Neuron (in vitro differentiated cells): ENCODE results near the gene CHMP4A.

ENCODE experiments used
- H2AFZ ChIP-seq: one replicate; pipeline ENCODE4 v1.6.1; 2013; ENCODE audit warnings: low read depth, mild to moderate bottlenecking, inconsistent platforms, low read length, moderate library complexity
- H3K27me3 ChIP-seq: one replicate; pipeline ENCODE4 v1.6.1; 2013; ENCODE audit warnings: low read length; ENCODE audit not compliant: insufficient read depth
- H3K36me3 ChIP-seq: one replicate; pipeline ENCODE4 v1.6.1; 2013; ENCODE audit warnings: low read length; ENCODE audit not compliant: insufficient read depth
- H3K4me1 ChIP-seq: one replicate; pipeline ENCODE4 v1.6.1; 2013; ENCODE audit warnings: low read length; ENCODE audit not compliant: insufficient read depth
- H3K4me3 ChIP-seq: 2 replicates; pipeline ENCODE4 v1.5.1; 2013; ENCODE audit warnings: mild to moderate bottlenecking, low read length, moderate library complexity
- H3K9me3 ChIP-seq: one replicate; pipeline ENCODE4 v1.6.1; 2013; ENCODE audit warnings: low read length

CHMP4A gene

GRCh38 chr14:24181371-24182077 lies 31.8 kb downstream of the CHMP4A start:
- H3K4me3 ChIP-seq: no peak overlapping the region
- no peaks in the 10 kb centered on the region for H3K27me3 ChIP-seq
- peaks cover 79% of the 10 kb centered on the region for H3K36me3 ChIP-seq
- no peaks in the 10 kb centered on the region for H3K4me1 ChIP-seq
- no peak overlapping the region for H2AFZ ChIP-seq
- no peaks in the 10 kb centered on the region for H3K9me3 ChIP-seq

DNA sequence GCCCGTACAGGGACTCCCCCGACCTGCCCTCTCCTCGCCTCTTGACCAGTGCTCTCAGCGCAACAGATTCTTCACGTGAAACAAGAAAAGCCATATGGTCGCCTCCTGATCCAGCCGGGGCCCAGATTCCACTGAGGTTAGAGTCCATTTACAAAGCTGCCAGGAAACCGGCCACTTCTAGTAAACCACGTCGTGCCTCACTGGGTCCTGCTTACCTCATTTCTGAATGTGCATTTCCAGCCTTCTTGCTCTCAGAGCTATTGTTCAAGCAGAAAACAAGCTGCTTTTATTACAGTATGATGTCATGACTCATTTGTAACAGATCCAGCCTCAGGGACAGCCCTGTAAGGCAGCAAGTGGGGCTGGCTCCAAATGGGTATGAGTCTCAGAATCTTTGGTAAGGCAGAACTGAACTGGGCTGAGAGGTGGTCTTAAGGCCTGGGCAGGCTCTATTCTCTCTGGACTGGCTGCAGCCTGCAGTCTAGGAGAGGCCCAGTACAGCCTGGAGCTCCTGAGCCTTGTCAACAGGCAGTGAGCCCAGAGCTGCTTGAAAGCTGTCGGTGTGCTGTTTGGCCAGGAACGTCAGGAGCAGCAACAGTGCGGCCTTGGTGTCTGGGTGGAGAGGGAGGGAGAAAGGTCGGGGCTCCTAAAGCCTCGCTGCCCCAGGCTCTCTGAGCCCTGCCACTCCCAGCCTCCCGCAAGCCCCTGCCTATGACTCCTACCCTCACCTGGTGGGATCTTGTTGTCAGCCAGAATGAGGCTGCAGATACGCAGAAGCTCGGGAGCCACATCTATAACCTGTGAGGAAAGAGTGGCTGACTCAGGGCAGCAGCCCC lies 33.1 kb downstream of the CHMP4A start:
- H2AFZ ChIP-seq: no peak overlapping the region
- H3K36me3 ChIP-seq: peaks cover 67% of the 10 kb centered on the region
- H3K4me3 ChIP-seq: no peak overlapping the region
- H3K9me3 ChIP-seq: no peaks in the 10 kb centered on the region
- no peaks in the 10 kb centered on the region for H3K27me3 ChIP-seq
- H3K4me1 ChIP-seq: no peaks in the 10 kb centered on the region

DNA sequence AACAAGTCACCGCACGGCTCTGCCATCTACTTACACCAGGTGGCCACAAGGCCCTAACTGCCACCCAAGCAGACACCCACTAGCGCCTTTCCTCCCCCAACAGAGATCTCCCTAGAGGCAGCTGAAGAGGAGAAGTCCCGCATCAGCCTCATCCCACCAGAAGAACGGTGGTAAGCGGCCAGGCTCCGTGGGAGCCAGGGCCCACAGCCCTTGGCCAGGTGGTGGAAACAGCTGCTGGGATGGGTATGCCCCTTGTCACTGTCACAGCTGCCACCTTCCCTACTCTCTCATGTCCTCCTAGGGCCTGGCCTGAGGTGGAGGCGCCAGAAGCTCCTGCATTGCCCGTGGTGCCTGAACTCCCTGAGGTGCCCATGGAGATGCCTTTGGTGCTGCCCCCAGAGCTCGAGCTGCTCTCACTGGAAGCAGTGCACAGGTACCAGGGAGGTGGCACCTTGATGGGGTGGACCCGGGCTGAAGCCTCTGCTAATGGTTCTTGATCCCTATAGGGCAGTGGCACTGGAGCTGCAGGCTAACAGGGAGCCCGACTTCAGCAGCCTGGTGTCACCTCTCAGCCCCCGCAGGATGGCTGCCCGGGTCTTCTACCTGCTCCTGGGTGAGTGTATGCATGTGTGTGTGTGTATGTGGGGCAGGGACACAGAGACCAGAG lies 33.9 kb downstream of the CHMP4A start:
- Histone ChIP-seq H2AFZ (no peak overlapping the region), H3K4me3 (no peak overlapping the region), H3K4me1 (no peaks in the 10 kb centered on the region), H3K36me3 (peaks cover 59% of the 10 kb centered on the region), H3K27me3 (no peaks in the 10 kb centered on the region), H3K9me3 (no peaks in the 10 kb centered on the region)

DNA sequence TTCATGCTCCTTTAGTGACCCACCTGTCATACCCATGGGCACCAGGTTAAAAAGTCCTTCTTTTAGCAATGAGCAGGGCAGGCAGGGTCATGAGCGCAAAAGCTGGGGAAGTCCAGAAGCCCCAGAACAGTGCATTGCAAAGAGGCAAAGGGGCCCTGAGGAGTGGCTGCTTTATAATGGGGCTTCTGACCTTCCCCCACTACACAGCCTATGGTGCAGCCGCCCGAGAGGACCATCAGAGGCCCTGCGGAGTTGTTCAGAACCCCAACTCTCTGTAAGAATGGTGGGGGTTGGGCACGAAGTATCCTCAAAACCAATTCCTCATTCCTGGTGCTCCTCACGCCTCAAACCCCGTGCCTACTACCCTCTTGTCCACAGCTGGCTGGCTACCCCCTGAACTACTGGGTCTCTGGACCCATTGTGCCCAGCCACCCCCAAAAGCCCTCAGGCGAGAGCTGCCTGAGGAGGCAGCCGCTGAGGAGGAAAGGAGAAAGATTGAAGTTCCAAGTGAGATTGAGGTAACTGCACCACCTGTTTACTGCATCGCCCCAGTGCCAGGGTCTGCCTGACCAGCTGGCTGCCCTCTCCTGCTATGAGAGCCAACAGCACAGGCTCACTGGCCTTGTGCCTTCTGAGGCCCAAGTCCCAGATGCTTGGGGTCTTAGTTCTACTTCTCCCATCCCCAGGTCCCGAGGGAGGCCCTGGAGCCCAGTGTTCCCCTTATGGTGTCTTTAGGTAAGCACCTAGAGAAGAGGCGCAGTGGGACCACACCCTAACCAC lies 34.7 kb downstream of the CHMP4A start:
- no peak overlapping the region for H3K4me3 ChIP-seq
- H3K27me3 ChIP-seq: no peaks in the 10 kb centered on the region
- peaks cover 51% of the 10 kb centered on the region for H3K36me3 ChIP-seq

DNA sequence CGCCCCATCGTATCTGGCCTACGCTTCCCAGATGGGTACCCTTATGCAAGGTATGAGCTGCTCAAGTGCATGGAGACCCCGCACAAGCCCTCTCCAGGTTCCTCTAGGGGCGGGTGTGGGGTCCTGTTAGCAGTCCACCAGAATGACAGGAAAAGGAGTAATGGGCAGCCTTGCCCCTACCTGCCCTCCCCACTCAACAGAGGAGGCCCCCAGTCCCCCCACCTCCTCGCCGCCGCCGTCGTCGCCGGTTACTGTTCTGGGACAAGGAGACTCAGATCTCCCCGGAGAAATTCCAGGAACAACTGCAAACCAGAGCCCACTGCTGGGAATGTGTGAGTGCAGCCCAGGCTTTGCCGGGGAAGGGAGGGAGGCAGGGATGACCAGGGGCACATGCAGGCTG lies 35.4 kb downstream of the CHMP4A start:
- H3K27me3 ChIP-seq: no peaks in the 10 kb centered on the region
- peaks cover 45% of the 10 kb centered on the region for H3K36me3 ChIP-seq
- no peaks in the 10 kb centered on the region for H3K4me1 ChIP-seq
- H3K4me3 ChIP-seq: no peak overlapping the region
- no peaks in the 10 kb centered on the region for H3K9me3 ChIP-seq
- no peak overlapping the region for H2AFZ ChIP-seq

More for the DNA sequence above, 34.7 kb downstream of the CHMP4A start:
- Histone ChIP-seq H2AFZ (no peak overlapping the region), H3K4me1 (no peaks in the 10 kb centered on the region), H3K9me3 (no peaks in the 10 kb centered on the region)

DNA sequence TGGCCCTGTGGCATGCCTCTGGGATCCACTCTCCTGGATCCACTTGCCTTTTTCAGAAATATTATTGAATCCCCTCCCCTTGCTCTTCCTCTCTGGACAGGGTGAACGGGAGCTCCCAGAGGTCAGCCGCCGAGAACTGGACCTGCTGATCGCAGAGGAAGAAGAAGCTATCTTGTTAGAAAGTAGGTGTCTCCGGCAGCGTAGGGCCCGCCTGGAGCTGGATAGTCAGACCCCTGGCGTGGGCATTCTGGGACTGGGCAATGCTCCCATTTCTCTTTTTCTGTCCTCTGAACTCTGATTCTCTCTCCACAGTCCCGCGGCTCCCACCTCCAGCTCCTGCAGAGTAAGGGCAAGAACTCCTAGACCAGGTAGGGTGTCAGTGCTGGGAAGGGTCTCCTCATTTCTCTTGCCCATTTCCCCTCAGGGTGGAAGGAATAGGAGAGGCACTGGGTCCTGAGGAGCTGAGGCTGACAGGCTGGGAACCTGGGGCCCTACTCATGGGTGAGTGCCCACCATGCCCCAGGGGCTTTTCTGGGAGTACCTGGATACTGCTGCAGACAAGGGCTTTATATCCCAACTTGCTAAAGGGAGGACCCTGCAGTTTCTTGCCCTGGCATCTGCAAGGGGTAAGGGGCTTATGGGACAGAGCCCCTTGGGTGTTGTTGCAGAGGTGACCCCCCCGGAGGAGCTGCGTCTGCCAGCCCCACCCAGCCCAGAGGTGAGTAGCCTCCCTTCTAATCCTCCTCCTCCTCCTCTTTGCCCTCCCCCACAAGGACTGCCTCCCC lies 36.1 kb downstream of the CHMP4A start:
- peaks cover 39% of the 10 kb centered on the region for H3K36me3 ChIP-seq
- no peaks in the 10 kb centered on the region for H3K4me1 ChIP-seq
- H2AFZ ChIP-seq: no peak overlapping the region
- H3K9me3 ChIP-seq: no peaks in the 10 kb centered on the region
- H3K4me3 ChIP-seq: no peak overlapping the region
- no peaks in the 10 kb centered on the region for H3K27me3 ChIP-seq

GRCh38 chr14:24176599-24176998 lies 36.7 kb downstream of the CHMP4A start:
- peaks cover 32% of the 10 kb centered on the region for H3K36me3 ChIP-seq
- H3K27me3 ChIP-seq: no peaks in the 10 kb centered on the region
- H3K4me1 ChIP-seq: no peaks in the 10 kb centered on the region

GRCh38 chr14:24172871-24173281 lies 40.4 kb downstream of the CHMP4A start:
- H2AFZ ChIP-seq: no peak overlapping the region
- H3K27me3 ChIP-seq: no peaks in the 10 kb centered on the region
- H3K4me3 ChIP-seq: no peak overlapping the region
- H3K4me1 ChIP-seq: no peaks in the 10 kb centered on the region
- peaks cover 4% of the 10 kb centered on the region for H3K36me3 ChIP-seq
- H3K9me3 ChIP-seq: no peaks in the 10 kb centered on the region

More at GRCh38 chr14:24176599-24176998, 36.7 kb downstream of the CHMP4A start:
- H3K4me3 ChIP-seq: no peak overlapping the region
- no peak overlapping the region for H2AFZ ChIP-seq
- H3K9me3 ChIP-seq: no peaks in the 10 kb centered on the region

DNA sequence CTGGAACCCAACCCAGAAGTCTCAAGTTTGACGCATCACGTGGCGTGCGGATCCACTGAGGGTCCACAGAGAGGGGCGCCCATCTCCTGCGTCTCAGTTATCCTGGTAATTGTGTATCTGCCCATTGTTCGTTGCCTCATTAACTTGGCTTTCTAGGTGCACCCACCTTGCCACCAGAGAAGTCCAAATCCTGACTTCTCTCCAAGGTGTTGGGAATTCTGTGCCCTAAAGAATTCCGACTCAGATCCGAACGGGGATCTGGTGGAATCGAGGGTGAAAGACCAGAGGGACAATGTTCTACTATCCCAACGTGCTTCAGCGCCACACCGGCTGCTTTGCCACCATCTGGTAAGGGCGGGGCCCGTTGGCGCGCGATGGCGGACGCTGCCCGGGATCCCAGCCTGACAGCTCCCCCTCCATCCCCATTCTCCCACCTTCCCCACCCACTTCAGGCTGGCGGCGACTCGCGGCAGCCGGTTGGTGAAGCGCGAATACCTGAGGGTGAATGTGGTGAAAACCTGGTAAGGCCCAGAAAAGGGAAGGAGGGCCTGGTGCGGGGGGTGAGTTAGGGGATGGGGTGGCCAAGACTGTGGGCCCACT lies 40.9 kb downstream of the CHMP4A start:
- H3K4me3 ChIP-seq: peak overlapping the region; percentile 15
- no peaks in the 10 kb centered on the region for H3K27me3 ChIP-seq
- H3K4me1 ChIP-seq: no peaks in the 10 kb centered on the region
- no peak overlapping the region for H2AFZ ChIP-seq
- no peaks in the 10 kb centered on the region for H3K9me3 ChIP-seq
- peaks cover 4% of the 10 kb centered on the region for H3K36me3 ChIP-seq

- H3K27me3 ChIP-seq: no peaks in the 10 kb centered on the region
- no peak within 1 kb of the TSS for H2AFZ ChIP-seq
- peak within 1 kb of the TSS; percentile 15 for H3K4me3 ChIP-seq
- peaks cover 3% of the 10 kb centered on the region for H3K36me3 ChIP-seq
- no peaks in the 10 kb centered on the region for H3K9me3 ChIP-seq
- no peaks in the 10 kb centered on the region for H3K4me1 ChIP-seq
These were observed 41.6 kb downstream of the CHMP4A start, which contains the start of gene REC8 for GRCh38 chr14:24171422-24172260. Gene REC8, plus strand, starts transcription at chr14:24172080. Its CDS starts 473 bp downstream, at chr14:24172553.

GRCh38 chr14:24167469-24168114 lies 45.7 kb downstream of the CHMP4A start:
- H3K9me3 ChIP-seq: no peaks in the 10 kb centered on the region
- no peak overlapping the region for H2AFZ ChIP-seq
- H3K36me3 ChIP-seq: peaks cover 33% of the 10 kb centered on the region
- no peak overlapping the region for H3K4me3 ChIP-seq
- no peaks in the 10 kb centered on the region for H3K4me1 ChIP-seq
- H3K27me3 ChIP-seq: no peaks in the 10 kb centered on the region
